OCI-LY1 (cell line): ENCODE measurements around the gene PARVG.

Experiments
- H2AFZ ChIP-seq: fragments of 200-600 bp; sonication (generic), shearing (Covaris generic); 2 replicates; pipeline ENCODE4 v1.6.0; 2014; ENCODE audit warnings: antibody characterized with exemption, mild to moderate bottlenecking, low read length
- H3F3A ChIP-seq: fragments of 200-600 bp; sonication (generic), shearing (Covaris generic); 2 replicates; pipeline ENCODE4 v1.6.0; 2014; ENCODE audit warnings: mild to moderate bottlenecking, antibody characterized with exemption, low read length, moderate library complexity; ENCODE audit not compliant: insufficient read depth
- H3K27ac ChIP-seq: fragments of 200-600 bp; sonication (generic); 2 replicates; pipeline ENCODE4 v1.5.1; 2014; ENCODE audit warnings: low read length, mixed run types, mild to moderate bottlenecking, low read depth; ENCODE audit not compliant: poor library complexity, severe bottlenecking
- H3K27me3 ChIP-seq: fragments of 200-600 bp; sonication (generic); 2 replicates; pipeline ENCODE4 v1.6.0; 2014; ENCODE audit warnings: antibody characterized with exemption, mild to moderate bottlenecking, low read length, moderate library complexity; ENCODE audit not compliant: insufficient read depth
- H3K36me3 ChIP-seq: fragments of 200-600 bp; sonication (generic); 2 replicates; pipeline ENCODE4 v1.6.1; 2014; ENCODE audit warnings: mild to moderate bottlenecking, antibody characterized with exemption, low read length, moderate library complexity, mixed read lengths; ENCODE audit not compliant: insufficient read depth
- H3K4me1 ChIP-seq: fragments of 200-600 bp; sonication (generic); 2 replicates; pipeline ENCODE4 v1.5.1; 2014; ENCODE audit warnings: mild to moderate bottlenecking, low read length, moderate library complexity; ENCODE audit not compliant: insufficient read depth, severe bottlenecking
- H3K4me2 ChIP-seq: fragments of 200-600 bp; sonication (generic), shearing (Covaris generic); 2 replicates; pipeline ENCODE4 v1.6.1; 2014; ENCODE audit warnings: low read length
- H3K4me3 ChIP-seq: fragments of 200-600 bp; sonication (generic); 2 replicates; pipeline ENCODE4 v1.5.1; 2014; ENCODE audit warnings: low read length, low read depth, mild to moderate bottlenecking, mixed read lengths; ENCODE audit not compliant: poor library complexity, severe bottlenecking
- H3K79me2 ChIP-seq: fragments of 200-600 bp; shearing (Covaris generic); 2 replicates; pipeline ENCODE4 v1.6.1; 2016; ENCODE audit warnings: mixed run types, low read length, mixed read lengths; ENCODE audit not compliant: insufficient read depth
- H3K9ac ChIP-seq: fragments of 200-600 bp; sonication (generic), shearing (Covaris generic); 2 replicates; pipeline ENCODE4 v1.6.1; 2014; ENCODE audit warnings: mild to moderate bottlenecking, low read length, mixed read lengths
- H3K9me2 ChIP-seq: fragments of 200-600 bp; sonication (generic), shearing (Covaris generic); 2 replicates; pipeline ENCODE4 v1.6.1; 2014; ENCODE audit warnings: low read depth, mild to moderate bottlenecking, low read length, mixed read lengths
- H3K9me3 ChIP-seq: fragments of 200-600 bp; shearing (Covaris generic); 2 replicates; pipeline ENCODE4 v1.6.1; 2014; ENCODE audit warnings: low read length, mixed read lengths
- H4K20me1 ChIP-seq: fragments of 200-600 bp; sonication (generic), shearing (Covaris generic); 2 replicates; pipeline ENCODE4 v1.6.0; 2016; ENCODE audit warnings: mild to moderate bottlenecking, low read length; ENCODE audit not compliant: insufficient read depth
- EZH2 ChIP-seq: fragments of 200-600 bp; sonication (generic), shearing (Covaris generic); IDR thresholded peaks from 2 replicates; pipeline ENCODE4 v1.8.0; 2017; ENCODE audit warnings: borderline replicate concordance, mixed run types, mild to moderate bottlenecking, antibody characterized with exemption, low read length, moderate library complexity, mixed read lengths
- TF ChIP-seq, protein P1 (sequence below): fragments of 200-600 bp; sonication (generic), shearing (Covaris generic); IDR thresholded peaks from 2 replicates; pipeline ENCODE4 v1.5.1; 2017; ENCODE audit warnings: mild to moderate bottlenecking, antibody characterized with exemption, low read length, moderate library complexity, mixed read lengths

Gene PARVG

GRCh38 chr22:44211946-44212930 lies 31.5 kb downstream of the PARVG start:
- H2AFZ ChIP-seq, result no peak overlapping the region

GRCh38 chr22:44212936-44213335 lies 32.2 kb downstream of the PARVG start:
- Histone ChIP-seq H2AFZ (no peak overlapping the region), H3K9ac (no peak overlapping the region), H3K27me3 (no peaks in the 10 kb centered on the region; the same call in 1 of the 2 replicates), H3K9me3 (no peaks in the 10 kb centered on the region), H3K4me1 (no peaks in the 10 kb centered on the region), H3K79me2 (no peaks in the 10 kb centered on the region), H3K4me3 (no peak overlapping the region), H3K9me2 (no peaks in the 10 kb centered on the region), H3K4me2 (no peak overlapping the region), H3F3A (no peaks in the 10 kb centered on the region), H4K20me1 (no peaks in the 10 kb centered on the region), H3K27ac (no peak overlapping the region), H3K36me3 (no peaks in the 10 kb centered on the region; the same call in 1 of the 2 replicates)
- TF ChIP-seq, protein P1, sequence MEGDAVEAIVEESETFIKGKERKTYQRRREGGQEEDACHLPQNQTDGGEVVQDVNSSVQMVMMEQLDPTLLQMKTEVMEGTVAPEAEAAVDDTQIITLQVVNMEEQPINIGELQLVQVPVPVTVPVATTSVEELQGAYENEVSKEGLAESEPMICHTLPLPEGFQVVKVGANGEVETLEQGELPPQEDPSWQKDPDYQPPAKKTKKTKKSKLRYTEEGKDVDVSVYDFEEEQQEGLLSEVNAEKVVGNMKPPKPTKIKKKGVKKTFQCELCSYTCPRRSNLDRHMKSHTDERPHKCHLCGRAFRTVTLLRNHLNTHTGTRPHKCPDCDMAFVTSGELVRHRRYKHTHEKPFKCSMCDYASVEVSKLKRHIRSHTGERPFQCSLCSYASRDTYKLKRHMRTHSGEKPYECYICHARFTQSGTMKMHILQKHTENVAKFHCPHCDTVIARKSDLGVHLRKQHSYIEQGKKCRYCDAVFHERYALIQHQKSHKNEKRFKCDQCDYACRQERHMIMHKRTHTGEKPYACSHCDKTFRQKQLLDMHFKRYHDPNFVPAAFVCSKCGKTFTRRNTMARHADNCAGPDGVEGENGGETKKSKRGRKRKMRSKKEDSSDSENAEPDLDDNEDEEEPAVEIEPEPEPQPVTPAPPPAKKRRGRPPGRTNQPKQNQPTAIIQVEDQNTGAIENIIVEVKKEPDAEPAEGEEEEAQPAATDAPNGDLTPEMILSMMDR, result no peak
- no peak for TF ChIP-seq EZH2

More at GRCh38 chr22:44211946-44212930, 31.5 kb downstream of the PARVG start:
- no peaks in the 10 kb centered on the region for H3K9me3 ChIP-seq
- no peaks in the 10 kb centered on the region; the same call in 1 of the 2 replicates for H3K27me3 ChIP-seq
- H3K4me1 ChIP-seq, result no peaks in the 10 kb centered on the region
- no peaks in the 10 kb centered on the region for H3K9me2 ChIP-seq
- H4K20me1 ChIP-seq, result no peaks in the 10 kb centered on the region
- H3K9ac ChIP-seq, result no peak overlapping the region
- no peak for TF ChIP-seq EZH2
- TF ChIP-seq, protein P1, result no peak
- H3K36me3 ChIP-seq, result no peaks in the 10 kb centered on the region; the same call in 1 of the 2 replicates
- H3K4me2 ChIP-seq, result no peak overlapping the region
- H3K27ac ChIP-seq, result no peak overlapping the region
- no peaks in the 10 kb centered on the region for H3F3A ChIP-seq
- H3K79me2 ChIP-seq, result no peaks in the 10 kb centered on the region
- H3K4me3 ChIP-seq, result no peak overlapping the region

GRCh38 chr22:44213489-44214043 lies 32.8 kb downstream of the PARVG start:
- Histone ChIP-seq H3K4me3 (no peak overlapping the region), H3F3A (no peaks in the 10 kb centered on the region), H3K36me3 (no peaks in the 10 kb centered on the region; the same call in 1 of the 2 replicates), H3K9me2 (no peaks in the 10 kb centered on the region), H3K27me3 (no peaks in the 10 kb centered on the region; the same call in 1 of the 2 replicates), H3K79me2 (no peaks in the 10 kb centered on the region), H3K9me3 (no peaks in the 10 kb centered on the region), H3K27ac (no peak overlapping the region), H4K20me1 (no peaks in the 10 kb centered on the region), H2AFZ (no peak overlapping the region), H3K4me2 (no peak overlapping the region), H3K4me1 (no peaks in the 10 kb centered on the region), H3K9ac (no peak overlapping the region)
- TF ChIP-seq, protein P1, result no peak
- TF ChIP-seq EZH2, result no peak
